HG02970 (cell line): Measurements from ENCODE around the gene TRIM56.
"Not testable (repeated sequence)": the region's sequence is repeated elsewhere in the genome, so short reads cannot be mapped to it uniquely, and the experiment has no call there.

Source experiments
- ATAC-seq: cut with Tn5 transposase; IDR thresholded peaks from one replicate; pipeline ENCODE4 v1.9.1; 2021; ENCODE audit warnings: mild to moderate bottlenecking, moderate library complexity, moderate number of reproducible peaks; ENCODE audit not compliant: unreplicated experiment, low FRiP score

TRIM56 gene, protein sequence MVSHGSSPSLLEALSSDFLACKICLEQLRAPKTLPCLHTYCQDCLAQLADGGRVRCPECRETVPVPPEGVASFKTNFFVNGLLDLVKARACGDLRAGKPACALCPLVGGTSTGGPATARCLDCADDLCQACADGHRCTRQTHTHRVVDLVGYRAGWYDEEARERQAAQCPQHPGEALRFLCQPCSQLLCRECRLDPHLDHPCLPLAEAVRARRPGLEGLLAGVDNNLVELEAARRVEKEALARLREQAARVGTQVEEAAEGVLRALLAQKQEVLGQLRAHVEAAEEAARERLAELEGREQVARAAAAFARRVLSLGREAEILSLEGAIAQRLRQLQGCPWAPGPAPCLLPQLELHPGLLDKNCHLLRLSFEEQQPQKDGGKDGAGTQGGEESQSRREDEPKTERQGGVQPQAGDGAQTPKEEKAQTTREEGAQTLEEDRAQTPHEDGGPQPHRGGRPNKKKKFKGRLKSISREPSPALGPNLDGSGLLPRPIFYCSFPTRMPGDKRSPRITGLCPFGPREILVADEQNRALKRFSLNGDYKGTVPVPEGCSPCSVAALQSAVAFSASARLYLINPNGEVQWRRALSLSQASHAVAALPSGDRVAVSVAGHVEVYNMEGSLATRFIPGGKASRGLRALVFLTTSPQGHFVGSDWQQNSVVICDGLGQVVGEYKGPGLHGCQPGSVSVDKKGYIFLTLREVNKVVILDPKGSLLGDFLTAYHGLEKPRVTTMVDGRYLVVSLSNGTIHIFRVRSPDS

GRCh38 chr7:101085162-101085964, at the start of gene TRIM56:
TSS of gene TRIM56 (plus strand) at chr7:101085481. CDS start at chr7:101087313, 1,832 bp downstream.
- peak; percentile 64 for ATAC-seq

- no peak for ATAC-seq
Measured at GRCh38 chr7:101035941-101036340, 49.3 kb upstream of the TRIM56 start.

DNA sequence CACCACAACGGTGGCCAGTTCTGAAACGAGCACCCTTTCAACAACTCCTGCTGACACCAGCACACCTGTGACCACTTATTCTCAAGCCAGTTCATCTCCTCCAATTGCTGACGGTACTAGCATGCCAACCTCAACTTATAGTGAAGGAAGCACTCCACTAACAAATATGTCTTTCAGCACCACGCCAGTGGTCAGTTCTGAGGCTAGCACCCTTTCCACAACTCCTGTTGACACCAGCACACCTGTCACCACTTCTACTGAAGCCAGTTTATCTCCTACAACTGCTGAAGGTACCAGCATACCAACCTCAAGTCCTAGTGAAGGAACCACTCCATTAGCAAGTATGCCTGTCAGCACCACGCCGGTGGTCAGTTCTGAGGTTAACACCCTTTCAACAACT, 44.0 kb upstream of the TRIM56 start:
- not testable (repeated sequence) for ATAC-seq

DNA sequence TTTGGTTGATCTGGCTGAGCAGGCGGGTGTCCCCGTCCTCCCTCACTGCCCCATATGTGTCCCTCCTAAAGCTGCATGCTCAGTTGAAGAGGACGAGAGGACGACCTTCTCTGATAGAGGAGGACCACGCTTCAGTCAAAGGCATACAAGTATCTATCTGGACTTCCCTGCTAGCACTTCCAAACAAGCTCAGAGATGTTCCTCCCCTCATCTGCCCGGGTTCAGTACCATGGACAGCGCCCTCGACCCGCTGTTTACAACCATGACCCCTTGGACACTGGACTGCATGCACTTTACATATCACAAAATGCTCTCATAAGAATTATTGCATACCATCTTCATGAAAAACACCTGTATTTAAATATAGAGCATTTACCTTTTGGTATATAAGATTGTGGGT, 26.9 kb upstream of the TRIM56 start:
- ATAC-seq, result no peak

DNA sequence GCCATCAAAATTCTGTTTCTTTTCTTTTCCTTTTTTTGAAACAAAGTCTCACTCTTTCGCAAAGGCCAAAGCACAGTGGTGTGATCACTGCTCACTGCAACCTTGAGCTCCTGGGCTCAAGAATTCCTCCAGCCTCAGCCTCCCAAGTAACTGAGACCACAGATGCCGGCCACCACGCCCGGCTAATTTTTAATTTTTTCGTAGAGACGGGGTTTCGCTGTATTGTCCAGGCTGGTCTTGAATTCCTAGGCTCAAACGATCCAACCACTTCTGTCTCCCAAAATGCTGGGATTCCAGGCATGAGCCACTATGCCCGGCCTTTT, 25.7 kb upstream of the TRIM56 start:
- ATAC-seq, result no peak

GRCh38 chr7:101060992-101061391, 24.3 kb upstream of the TRIM56 start:
- ATAC-seq, result no peak

GRCh38 chr7:101064176-101064550, 21.1 kb upstream of the TRIM56 start:
- ATAC-seq, result not testable (repeated sequence)

GRCh38 chr7:101065162-101065561, 20.1 kb upstream of the TRIM56 start:
- ATAC-seq, result not testable (repeated sequence)

- ATAC-seq, result no peak
Measured at GRCh38 chr7:101066141-101066832, 19.0 kb upstream of the TRIM56 start.

DNA sequence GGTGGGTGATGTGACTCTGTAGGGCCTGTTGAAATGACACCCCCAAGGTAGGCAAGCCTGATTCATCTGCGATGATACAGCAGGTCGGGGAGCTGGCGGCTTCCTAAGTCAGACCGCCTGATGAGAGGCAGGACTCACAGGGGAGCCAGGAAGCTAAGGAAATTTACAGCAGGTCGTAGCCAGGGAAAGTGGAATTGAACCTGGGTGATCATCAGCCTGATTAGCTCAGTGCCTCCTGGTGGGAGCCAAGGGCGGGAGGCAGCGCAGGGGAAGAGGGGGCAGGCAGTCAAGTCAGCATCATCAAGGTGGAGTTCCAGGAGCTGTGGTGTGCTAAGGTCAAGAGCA, 18.5 kb upstream of the TRIM56 start:
- no peak for ATAC-seq

DNA sequence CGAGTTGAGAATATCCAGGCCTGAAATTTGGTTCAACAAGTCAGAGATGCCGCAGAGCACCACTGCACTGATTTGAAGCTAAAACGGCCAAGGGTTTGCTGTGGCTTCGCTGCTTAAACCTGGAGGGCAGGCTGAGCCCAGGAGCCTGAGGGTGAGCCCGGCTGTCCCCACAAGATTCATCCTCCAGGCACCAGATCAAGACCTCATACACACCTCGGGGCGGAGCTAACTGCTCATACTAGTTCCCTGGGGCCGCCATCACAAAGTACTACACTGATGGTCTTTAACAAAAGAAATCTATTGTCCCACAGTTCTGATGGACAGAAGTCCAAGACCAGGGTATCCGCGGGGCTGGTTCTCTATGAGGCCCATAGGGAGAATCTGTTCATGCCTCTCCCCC, 16.9 kb upstream of the TRIM56 start:
- no peak for ATAC-seq

DNA sequence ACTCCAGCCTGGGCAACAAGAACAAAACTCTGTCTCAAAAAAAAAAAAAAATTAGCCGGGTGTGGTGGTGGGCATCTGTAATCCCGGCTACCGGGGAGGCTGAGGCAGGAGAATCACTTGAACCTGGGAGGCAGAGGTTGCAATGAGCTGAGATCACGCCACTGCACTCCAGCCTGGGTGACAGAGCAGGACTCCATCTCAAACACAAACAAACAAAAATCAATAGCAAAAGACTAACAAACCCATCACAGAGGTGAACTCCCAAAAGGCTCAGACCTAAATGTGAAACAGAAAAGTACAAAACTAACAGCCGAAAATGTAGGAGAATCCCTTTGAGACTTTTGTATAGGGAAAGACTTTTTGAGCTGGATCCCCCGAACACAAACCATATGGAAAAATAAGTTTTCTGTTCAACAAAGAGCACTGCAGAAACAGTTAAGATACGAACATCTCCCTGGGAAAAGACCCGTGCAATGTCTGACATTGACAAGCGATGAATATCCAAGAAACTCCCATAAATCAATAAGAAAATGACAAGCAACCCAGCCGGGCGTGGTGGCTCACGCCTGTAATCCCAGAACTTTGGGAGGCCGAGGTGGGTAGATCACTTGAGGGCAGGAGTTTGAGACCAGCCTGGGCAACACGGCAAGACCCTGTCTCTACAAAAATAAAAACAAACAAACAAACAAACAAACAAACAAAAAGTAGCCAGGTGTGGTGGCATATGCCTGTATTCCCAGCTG, 13.7 kb upstream of the TRIM56 start:
- not testable (repeated sequence) for ATAC-seq

DNA sequence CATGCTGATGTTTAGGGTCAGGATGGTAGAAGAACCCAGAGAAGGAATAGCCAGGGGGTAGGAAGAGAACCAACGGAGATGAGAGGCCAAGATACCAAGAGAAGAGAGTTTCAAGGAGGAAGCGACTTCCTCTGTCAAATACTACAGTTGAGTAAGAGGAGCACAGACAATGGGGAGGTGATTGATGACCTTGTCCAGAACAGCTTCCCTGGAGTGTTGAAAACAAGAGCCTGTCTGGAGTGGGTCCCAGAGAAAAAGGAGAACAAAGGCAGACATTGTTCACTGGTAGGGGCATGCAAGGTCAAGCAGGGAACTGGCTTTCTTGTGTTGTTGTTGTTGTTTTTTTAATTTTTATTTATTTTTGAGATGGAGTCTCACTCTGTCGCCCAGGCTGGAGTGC, 9.6 kb upstream of the TRIM56 start:
- ATAC-seq, result no peak

DNA sequence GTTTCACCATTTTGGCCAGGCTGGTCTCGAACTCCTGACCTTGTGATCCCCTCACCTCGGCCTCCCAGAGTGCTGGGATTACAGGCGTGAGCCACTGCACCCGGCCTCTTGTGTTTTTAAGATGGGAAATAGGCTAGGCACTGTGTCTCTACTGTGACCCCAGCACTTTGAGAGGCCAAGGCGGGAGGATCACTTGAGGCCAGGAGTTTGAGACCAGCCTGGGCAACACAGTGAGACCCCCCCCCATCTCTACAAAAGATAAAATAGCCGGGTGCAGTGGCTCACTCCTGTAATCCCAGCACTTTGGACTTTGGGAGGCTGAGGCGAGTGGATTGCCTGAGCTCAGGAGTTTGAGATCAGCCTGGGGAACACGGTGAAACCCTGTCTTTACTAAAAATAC, 9.1 kb upstream of the TRIM56 start:
- ATAC-seq, result not testable (repeated sequence)

DNA sequence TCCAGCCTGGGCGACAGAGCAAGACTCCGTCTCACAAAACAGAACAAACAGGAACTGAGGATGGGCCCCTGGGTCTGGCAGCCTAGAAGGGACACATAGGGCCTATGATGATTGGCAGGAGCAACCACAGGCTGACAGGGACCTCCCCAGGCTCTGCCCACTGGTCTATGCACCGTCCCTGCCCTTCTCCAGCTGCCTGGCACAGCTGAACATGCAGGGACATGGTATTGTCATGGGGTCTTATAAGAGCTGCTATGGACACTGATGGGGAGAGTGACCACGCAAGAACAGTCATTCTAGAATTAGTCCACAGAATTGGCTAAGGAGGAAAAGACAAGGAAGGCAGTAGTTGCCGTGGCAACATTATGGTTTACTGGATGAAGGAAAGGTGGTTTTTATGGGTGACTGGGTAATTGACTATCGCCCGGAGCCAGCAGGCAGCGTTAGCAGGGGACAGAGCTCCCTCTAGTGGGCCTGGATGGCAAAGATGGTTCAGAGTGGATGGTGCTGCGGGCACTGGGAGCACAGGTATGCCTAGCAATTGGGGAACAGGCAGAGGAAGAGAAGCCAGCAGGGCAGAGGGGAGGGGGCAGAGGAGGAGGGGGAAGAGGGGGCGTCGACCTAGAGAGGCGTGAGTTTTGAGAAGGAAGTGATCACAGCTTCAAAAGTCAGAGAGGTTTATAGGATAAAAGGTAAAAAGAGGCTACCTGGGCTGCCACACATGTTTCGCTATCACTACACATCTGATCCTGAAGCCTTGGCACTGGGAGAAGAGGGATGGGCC, 7.8 kb upstream of the TRIM56 start:
- ATAC-seq, result peak; percentile 76

DNA sequence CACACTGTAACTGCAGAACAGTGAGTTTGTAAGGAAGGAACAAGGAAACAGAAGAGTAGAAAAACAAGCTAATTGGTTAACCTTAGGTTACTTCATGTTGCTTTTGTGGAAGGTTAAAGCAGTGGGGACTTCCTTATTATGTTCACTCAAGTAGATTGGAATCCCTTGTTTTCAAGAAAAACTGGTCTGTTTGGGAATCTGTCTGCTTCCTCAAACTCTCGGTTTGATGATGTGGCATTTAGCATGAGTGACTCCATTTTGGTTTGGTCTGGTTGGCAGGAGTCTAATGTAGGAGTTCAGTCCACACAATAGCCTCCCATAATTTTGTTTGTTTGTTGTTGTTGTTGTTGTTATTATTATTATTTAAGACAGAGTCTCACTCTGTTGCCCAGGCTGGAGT, 3.8 kb upstream of the TRIM56 start:
- ATAC-seq, result no peak

- ATAC-seq, result no peak
Measured at GRCh38 chr7:101084865-101085161, 468 bp upstream of the TRIM56 start.

GRCh38 chr7:101087334-101088068, 2.2 kb downstream of the TRIM56 start:
- ATAC-seq, result no peak

- ATAC-seq, result no peak
Measured at GRCh38 chr7:101088069-101088425, 2.8 kb downstream of the TRIM56 start.
